Skeletal muscle tissue (tissue), 4 donors: Measurements from ENCODE around the gene PRPF19. TPM values are rescaled to one million over a fixed set of nuclear protein-coding genes. Genes with fewer than 3 reads are reported as not detected.

Source experiments
- H3K27ac ChIP-seq: one replicate; pipeline ENCODE4 v1.7.0; 2013; ENCODE audit warnings: mild to moderate bottlenecking, low read depth, low read length, inconsistent platforms
- H3K27me3 ChIP-seq, 3 donors: one replicate each; pipeline ENCODE4 v1.7.0; 2013; ENCODE audit warnings: low read length in 3 of 3; ENCODE audit not compliant: control insufficient read depth in 3 of 3, insufficient read depth in 3 of 3
- H3K36me3 ChIP-seq, 3 donors: one replicate each; pipeline ENCODE4 v1.7.0; 2013; ENCODE audit warnings: low read length in 3 of 3; ENCODE audit not compliant: control insufficient read depth in 3 of 3, insufficient read depth in 3 of 3
- H3K4me1 ChIP-seq, 3 donors: one replicate each; pipeline ENCODE4 v1.7.0; 2013; ENCODE audit warnings: low read length in 3 of 3, mild to moderate bottlenecking in 3 of 3; ENCODE audit not compliant: control insufficient read depth in 3 of 3, insufficient read depth in 3 of 3
- H3K4me3 ChIP-seq, 3 donors: one replicate each; pipeline ENCODE4 v1.7.0; 2013; ENCODE audit warnings: low read length in 3 of 3
- H3K9ac ChIP-seq, 3 donors: one replicate each; pipeline ENCODE4 v1.7.0; 2013; ENCODE audit warnings: low read length in 3 of 3, mild to moderate bottlenecking in 3 of 3, moderate library complexity in 2 of 3, low read depth in 1 of 3
- H3K9me3 ChIP-seq, 3 donors: one replicate each; pipeline ENCODE4 v1.7.0; 2013; ENCODE audit warnings: low read length in 3 of 3; ENCODE audit not compliant: control insufficient read depth in 3 of 3
- total RNA-seq: library from RNA; depleted of rRNA; stranded (reverse); fragments of >200 nt; gene quantifications from one replicate; pipeline ENCODE4 v1.2.3, GENCODE V29; 2014
- donor health status: Osteomylitis.

The PRPF19 gene
- total RNA-seq, 1 donor from 2014 or later: 27.7 TPM

DNA sequence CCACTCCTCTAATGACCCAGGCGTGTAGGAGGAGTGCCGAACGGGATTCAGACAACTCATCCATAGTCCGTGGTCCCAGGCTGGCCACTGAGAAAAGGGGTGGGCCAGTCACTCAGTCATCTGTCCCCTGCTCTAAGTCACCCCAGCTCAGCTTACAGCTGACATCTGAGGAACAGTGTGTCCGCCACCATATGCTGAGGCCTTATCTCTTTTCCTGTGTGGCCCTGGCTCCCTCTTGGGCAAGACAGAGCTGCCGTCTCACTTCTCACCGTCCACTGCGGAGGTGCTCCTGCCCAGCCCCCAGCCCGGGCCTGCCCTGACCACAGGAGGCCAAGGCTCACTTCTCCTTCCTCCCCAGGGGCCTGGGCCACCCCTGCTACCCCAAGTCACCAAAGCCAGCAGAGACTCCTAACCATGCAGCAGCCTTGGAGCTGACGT lies 57.7 kb downstream of the PRPF19 start:
- Histone ChIP-seq H3K9ac (no peak overlapping the region), H3K36me3 (peaks cover 35 to 44% (median 44%) of the 10 kb centered on the region in 3 donors), H3K4me3 (no peak overlapping the region), H3K9me3 (no peaks in the 10 kb centered on the region), H3K27me3 (peaks cover 0 to 3% (median 0%) of the 10 kb centered on the region in 3 donors), H3K4me1 (peaks cover 12 to 18% (median 13%) of the 10 kb centered on the region in 3 donors), H3K27ac (no peak overlapping the region)

DNA sequence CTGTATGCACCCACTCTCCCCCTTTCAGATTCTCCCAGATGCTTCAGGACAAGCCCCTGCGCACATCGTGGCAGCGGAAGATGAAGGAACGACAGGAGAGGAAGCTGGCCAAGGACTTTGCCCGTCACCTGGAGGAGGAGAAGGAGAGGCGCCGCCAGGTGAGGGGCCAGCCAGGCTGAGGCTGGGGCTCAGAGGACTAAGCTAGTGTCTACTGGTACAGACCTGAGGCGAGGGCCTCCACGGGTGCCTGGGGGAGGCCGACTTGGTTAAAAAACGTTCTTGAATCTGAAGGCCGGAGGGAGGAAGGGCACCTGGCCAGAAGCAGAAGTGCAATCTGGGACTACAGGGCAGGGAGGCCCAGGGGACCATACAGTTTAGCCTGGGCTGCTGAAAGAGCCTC lies 58.5 kb downstream of the PRPF19 start:
- Histone ChIP-seq H3K4me3 (no peak overlapping the region), H3K27ac (no peak overlapping the region), H3K27me3 (no peaks in the 10 kb centered on the region), H3K36me3 (peaks cover 35 to 44% (median 44%) of the 10 kb centered on the region in 3 donors), H3K9me3 (no peaks in the 10 kb centered on the region), H3K9ac (no peak overlapping the region), H3K4me1 (peaks cover 19 to 27% (median 21%) of the 10 kb centered on the region in 3 donors)

DNA sequence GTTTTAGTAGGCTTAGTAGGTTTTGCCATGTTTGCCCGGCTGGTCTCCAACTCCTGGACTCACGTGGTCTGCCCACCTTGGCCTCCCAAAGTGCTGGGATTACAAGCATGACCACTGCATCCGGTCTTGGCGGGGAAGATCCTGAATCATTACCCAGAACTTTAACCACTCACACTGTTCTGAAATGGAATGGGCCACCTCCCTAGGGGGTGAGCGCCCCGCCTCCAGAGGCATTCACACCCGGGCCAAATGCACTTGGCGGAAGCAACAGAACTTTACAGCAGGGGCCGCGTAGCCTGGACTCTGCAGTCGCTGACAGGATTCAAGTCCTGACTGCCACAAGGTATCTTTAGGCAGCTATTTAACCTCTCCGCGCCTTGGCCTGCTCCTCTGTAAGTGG lies 59.1 kb downstream of the PRPF19 start:
- Histone ChIP-seq H3K9ac (no peak overlapping the region), H3K27me3 (no peaks in the 10 kb centered on the region), H3K4me3 (no peak overlapping the region), H3K9me3 (no peaks in the 10 kb centered on the region), H3K27ac (no peak overlapping the region), H3K4me1 (peaks cover 23 to 31% (median 27%) of the 10 kb centered on the region in 3 donors), H3K36me3 (peaks cover 35 to 44% (median 44%) of the 10 kb centered on the region in 3 donors)

DNA sequence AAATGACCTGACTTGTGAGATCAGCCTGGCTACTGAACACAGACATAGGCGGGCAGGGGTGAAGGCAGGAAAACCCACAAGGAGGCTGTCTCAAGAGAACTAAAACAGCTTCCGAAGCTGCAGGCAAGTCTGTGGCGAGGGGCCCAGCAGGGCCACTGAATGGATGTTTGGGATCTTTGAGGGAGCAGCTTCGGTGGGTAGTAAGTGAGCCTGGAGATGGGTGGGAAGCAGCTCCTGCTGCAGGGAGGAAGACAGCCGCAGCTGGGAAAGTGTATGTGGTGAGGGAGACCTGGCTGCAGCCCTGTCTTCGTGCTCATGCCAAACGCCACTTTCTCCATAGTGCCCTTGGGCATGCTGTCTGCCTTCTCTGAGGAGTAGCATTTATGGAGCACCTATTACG lies 61.0 kb downstream of the PRPF19 start:
- Histone ChIP-seq H3K9me3 (no peaks in the 10 kb centered on the region), H3K4me1 (peaks cover 37 to 44% (median 42%) of the 10 kb centered on the region in 3 donors), H3K36me3 (peaks cover 21 to 32% (median 27%) of the 10 kb centered on the region in 3 donors), H3K27me3 (no peaks in the 10 kb centered on the region), H3K27ac (no peak overlapping the region), H3K4me3 (no peak overlapping the region), H3K9ac (peak overlapping the region in 1 of 3 donors; percentile 95)

DNA sequence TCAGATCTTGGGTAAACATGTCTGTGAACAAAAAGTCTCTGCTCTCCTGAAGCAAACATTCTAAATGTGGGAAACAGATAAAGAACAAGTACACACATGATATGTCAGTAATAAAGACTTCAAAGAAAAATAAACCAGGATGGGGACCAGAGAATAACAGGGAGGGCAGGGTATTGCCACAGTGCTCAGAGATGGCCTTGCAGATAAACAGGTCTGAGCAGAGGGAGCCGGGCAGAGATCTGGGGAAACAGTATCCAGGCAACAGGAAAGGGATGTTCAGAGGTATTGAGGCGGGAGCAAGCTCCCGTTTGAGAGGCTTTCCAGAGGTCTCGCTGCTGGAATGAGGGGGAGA lies 61.5 kb downstream of the PRPF19 start:
- H3K27ac ChIP-seq: no peak overlapping the region
- no peak overlapping the region for H3K4me3 ChIP-seq
- peaks cover 21 to 27% (median 25%) of the 10 kb centered on the region in 3 donors for H3K36me3 ChIP-seq
- peak overlapping the region in 1 of 3 donors; percentile 95 for H3K9ac ChIP-seq
- H3K9me3 ChIP-seq: no peaks in the 10 kb centered on the region
- H3K4me1 ChIP-seq: peaks cover 38 to 44% (median 44%) of the 10 kb centered on the region in 3 donors
- H3K27me3 ChIP-seq: no peaks in the 10 kb centered on the region

DNA sequence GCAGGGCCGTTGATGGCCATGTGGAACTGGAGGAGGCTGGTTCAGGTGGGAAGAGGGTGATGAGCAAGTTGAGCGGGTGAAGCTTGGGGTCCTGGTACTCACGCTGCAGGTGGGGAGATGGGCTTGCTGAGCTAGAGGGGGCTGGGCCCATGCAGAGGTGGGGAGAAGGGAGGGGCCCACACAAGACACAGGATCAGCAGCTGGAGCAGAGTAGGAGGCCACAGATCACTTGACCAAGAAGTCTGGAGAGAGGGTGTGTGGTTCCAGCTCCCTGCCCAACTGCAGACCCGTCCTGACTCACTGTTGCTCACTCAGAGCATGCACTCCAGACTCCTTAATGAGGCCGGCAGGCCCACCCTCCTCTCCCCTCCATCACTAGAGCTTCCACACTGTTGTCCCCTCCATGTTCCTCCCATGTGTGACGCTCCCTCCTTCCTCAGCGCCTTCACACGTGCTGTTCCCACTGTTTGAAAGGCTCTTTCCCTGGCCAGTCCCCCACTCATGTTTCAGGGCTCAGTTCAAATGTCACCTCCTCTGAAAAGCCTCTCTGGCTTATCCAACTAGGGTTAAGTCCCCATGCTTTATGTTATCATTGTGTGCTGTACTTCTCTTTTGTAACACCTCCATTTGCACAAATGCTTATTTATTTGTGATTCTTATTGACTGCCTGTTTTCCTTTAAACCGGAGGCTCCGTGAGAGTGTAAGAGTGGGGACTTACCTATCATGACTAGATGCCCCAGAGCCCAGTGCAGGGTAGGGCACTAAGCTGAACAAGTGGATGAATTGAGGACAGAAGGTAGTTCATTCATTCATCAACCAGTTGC lies 62.1 kb downstream of the PRPF19 start:
- Histone ChIP-seq H3K36me3 (peaks cover 15 to 21% (median 19%) of the 10 kb centered on the region in 3 donors), H3K9me3 (no peaks in the 10 kb centered on the region), H3K27me3 (no peaks in the 10 kb centered on the region), H3K4me1 (peaks cover 38 to 44% (median 44%) of the 10 kb centered on the region in 3 donors), H3K27ac (no peak overlapping the region), H3K4me3 (peak overlapping the region; percentile 71 to 96 (median 78)), H3K9ac (peak overlapping the region; percentile 22 to 95 (median 23))

DNA sequence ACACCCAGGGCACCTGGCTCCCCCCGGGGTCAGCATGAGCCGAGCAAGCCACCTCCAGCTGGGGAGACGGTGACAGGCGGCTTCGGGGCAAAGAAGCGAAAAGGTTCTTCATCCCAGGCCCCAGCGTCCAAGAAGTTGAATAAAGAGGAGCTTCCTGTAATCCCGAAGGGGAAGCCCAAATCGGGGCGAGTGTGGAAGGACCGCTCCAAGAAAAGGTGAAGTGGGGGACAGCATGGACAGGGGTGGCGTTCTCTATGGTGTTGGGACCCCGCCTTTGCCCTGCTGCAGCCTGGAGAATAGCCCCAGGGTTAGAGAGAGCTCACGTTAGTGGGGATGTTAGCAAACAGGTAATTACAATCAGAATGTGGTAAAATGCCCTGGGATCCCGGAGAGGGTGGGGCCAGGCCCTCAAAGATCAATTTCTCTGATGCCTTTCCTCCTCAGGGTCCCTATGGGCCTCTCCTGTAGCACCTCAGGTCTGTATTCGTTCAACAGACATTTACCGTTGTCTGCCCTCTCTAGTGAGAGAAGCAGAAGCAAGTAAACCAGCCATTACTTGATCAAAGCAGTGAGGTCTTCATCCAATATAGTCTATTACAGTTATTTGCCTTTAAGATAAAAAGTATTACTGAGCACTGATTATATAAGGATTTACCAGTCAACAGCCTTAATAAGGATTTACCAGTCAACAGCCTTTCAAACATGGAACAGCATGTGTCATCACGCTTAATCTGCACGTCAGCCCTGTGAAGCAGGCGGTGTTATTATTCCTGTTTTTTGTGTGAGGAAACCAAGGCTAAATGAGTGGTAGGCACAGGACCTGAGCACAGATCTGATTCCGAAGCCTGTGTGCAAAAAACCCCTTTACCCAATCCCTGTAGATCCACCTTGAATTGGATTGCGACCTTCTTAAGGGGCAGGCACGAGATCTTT lies 63.5 kb downstream of the PRPF19 start:
- Histone ChIP-seq H3K9me3 (no peaks in the 10 kb centered on the region), H3K4me1 (peaks cover 43 to 54% (median 53%) of the 10 kb centered on the region in 3 donors), H3K9ac (peak overlapping the region; percentile 77 to 95 (median 87)), H3K36me3 (peaks cover 3 to 10% (median 7%) of the 10 kb centered on the region in 3 donors), H3K27ac (peak overlapping the region; percentile 70), H3K27me3 (no peaks in the 10 kb centered on the region), H3K4me3 (peak overlapping the region; percentile 71 to 96 (median 78))

DNA sequence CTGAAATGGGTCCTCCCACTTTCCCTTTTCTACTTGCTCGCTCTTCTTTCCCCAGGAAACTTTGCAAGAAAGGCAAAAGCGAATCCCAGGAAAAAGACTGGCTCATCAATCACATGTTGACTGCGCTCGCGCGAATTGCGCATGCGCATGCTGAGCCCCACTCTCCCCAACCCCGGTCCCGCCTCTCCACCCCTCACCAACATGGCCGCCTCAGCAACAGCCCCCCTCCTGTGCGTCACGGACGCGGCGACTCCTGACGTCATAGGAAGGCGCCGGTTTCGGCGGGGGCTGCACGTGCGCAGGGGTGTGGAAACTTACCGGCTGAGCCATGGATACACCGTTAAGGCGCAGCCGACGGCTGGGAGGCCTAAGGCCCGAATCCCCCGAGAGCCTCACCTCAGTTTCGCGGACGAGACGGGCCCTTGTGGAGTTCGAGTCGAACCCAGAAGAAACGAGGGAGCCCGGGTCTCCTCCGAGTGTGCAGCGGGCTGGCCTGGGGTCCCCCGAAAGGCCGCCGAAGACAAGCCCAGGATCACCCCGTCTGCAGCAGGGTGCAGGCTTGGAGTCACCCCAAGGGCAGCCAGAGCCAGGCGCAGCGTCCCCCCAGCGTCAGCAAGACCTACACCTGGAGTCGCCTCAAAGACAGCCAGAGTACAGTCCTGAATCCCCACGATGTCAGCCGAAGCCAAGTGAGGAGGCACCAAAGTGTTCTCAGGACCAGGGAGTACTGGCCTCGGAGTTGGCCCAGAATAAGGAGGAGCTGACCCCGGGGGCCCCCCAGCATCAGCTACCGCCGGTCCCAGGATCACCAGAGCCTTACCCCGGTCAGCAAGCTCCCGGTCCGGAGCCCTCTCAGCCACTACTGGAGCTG lies 64.4 kb downstream of the PRPF19 start, which contains the start of gene CCDC86:
CCDC86 (plus strand) TSS at position 317 of the 871 bp plus-strand sequence; CDS start at position 329, 12 bp downstream.
- Histone ChIP-seq H3K9ac (peak within 1 kb of the TSS; percentile 77 to 95 (median 87)), H3K9me3 (no peaks in the 10 kb centered on the region), H3K27ac (peak within 1 kb of the TSS; percentile 70), H3K27me3 (no peaks in the 10 kb centered on the region), H3K4me3 (peak within 1 kb of the TSS; percentile 71 to 96 (median 78)), H3K36me3 (peaks cover 0 to 8% (median 0%) of the 10 kb centered on the region in 3 donors), H3K4me1 (peaks cover 43 to 54% (median 53%) of the 10 kb centered on the region in 3 donors)
